ENCODE data around the gene MRPL23.

DNA sequence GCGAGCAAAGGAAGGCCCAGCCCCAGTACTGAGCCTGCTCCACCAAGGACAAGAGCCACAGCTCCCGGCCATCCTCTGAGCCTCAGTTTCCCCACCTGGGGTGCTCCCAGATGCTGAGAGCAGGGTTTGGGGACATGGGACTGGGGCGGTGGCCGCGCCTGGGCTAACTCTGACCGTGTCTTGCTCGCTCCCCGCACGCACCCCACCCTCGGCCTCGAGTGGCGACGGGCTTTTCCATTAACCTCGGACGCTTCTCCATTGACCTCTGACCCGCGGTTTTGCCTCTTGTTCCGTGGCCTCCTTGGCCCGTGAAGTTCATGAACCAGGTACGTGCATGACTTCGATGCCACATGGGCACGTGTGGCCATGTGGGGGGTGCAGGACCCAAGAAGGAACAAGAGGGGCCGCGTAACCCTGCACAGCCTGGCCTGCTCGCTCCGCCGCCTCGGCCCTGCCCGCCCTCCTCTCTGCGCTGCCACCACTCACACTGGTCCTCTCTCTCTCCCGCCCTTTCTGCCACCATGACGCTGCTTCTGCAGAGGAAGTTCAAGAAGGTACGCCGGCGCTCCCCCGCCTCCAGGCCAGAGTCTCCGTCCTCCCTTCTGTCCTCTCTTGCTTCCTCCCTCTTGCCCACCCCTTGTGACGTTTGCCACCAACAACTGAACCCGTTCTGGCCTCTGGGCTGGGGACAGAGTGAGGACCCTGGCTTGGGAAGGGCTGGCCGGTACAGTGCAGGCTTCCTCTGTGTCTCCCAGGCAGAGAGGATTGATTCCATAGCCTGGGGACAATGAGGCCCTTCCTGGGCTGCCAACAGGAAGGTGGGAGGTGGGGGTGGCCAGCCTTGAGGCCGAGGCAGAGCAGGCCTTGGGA is 20.7 kb upstream of the MRPL23 start:
- TF ChIP-seq, protein P1, sequence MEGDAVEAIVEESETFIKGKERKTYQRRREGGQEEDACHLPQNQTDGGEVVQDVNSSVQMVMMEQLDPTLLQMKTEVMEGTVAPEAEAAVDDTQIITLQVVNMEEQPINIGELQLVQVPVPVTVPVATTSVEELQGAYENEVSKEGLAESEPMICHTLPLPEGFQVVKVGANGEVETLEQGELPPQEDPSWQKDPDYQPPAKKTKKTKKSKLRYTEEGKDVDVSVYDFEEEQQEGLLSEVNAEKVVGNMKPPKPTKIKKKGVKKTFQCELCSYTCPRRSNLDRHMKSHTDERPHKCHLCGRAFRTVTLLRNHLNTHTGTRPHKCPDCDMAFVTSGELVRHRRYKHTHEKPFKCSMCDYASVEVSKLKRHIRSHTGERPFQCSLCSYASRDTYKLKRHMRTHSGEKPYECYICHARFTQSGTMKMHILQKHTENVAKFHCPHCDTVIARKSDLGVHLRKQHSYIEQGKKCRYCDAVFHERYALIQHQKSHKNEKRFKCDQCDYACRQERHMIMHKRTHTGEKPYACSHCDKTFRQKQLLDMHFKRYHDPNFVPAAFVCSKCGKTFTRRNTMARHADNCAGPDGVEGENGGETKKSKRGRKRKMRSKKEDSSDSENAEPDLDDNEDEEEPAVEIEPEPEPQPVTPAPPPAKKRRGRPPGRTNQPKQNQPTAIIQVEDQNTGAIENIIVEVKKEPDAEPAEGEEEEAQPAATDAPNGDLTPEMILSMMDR (IDR thresholded peaks at IDR 0.05; ENCODE audit: low read depth, low read length, poor library complexity, severe bottlenecking), result no peak
- no peak for TF ChIP-seq EZH2phosphoT487 (IDR thresholded peaks at IDR 0.05; ENCODE audit: borderline replicate concordance, low read length)

Data from DOHH2 (cell line).